HepG2 (cell line): ENCODE data around the gene SPTB. TPM values are rescaled to one million over a fixed set of nuclear protein-coding genes. Genes with fewer than 3 reads are reported as not detected.

Source experiments
- ARNT2 ChIP-seq: sonication (generic); formaldehyde crosslinking; IDR thresholded peaks from 2 replicates; pipeline ENCODE4 v1.8.0; 2022; ENCODE audit warnings: mild to moderate bottlenecking, low read depth, missing genetic modification reagents, moderate library complexity
- CEBPB ChIP-seq: IDR thresholded peaks from 2 replicates; pipeline ENCODE4 v1.6.1; 2011; ENCODE audit warnings: low read depth, low read length, improper control_type of control experiment, borderline replicate concordance
- FOXJ3 ChIP-seq: sonication (generic); formaldehyde crosslinking; IDR thresholded peaks from 2 replicates; pipeline ENCODE4 v1.4.0; 2020; ENCODE audit warnings: missing genetic modification reagents, mild to moderate bottlenecking, borderline replicate concordance
- HOXD1 ChIP-seq: sonication (generic); formaldehyde crosslinking; IDR thresholded peaks from 2 replicates; pipeline ENCODE4 v1.5.0; 2020; ENCODE audit warnings: missing genetic modification reagents
- MAFF ChIP-seq: IDR thresholded peaks from 2 replicates; pipeline ENCODE4 v1.6.1; 2011; ENCODE audit warnings: low read depth, low read length, improper control_type of control experiment
- MYC ChIP-seq: sonication (generic); formaldehyde crosslinking; IDR thresholded peaks from 2 replicates; pipeline ENCODE4 v1.9.0; 2021; ENCODE audit warnings: missing genetic modification reagents, borderline replicate concordance
- PHB2 ChIP-seq: fragments of 450-650 bp; IDR thresholded peaks from 2 replicates; pipeline ENCODE4 v1.6.1; 2018; ENCODE audit not compliant: partially characterized antibody
- RFX5 ChIP-seq: IDR thresholded peaks from 2 replicates; pipeline ENCODE4 v1.6.1; 2011; ENCODE audit warnings: low read depth, low read length, improper control_type of control experiment
- RORA ChIP-seq: sonication (generic); formaldehyde crosslinking; IDR thresholded peaks from 2 replicates; pipeline ENCODE4 v1.5.0; 2020; ENCODE audit warnings: mild to moderate bottlenecking, missing genetic modification reagents, moderate library complexity
- SALL2 ChIP-seq: sonication (generic); formaldehyde crosslinking; IDR thresholded peaks from 2 replicates; pipeline ENCODE4 v1.8.1; 2023; ENCODE audit warnings: mild to moderate bottlenecking, missing genetic modification reagents, inconsistent platforms
- TEAD3 ChIP-seq: optimal IDR thresholded peaks from 2 replicates; pipeline ENCODE3; 2016; ENCODE audit warnings: borderline replicate concordance
- THAP11 ChIP-seq: IDR thresholded peaks from 2 replicates; pipeline ENCODE4 v1.6.1; 2016; ENCODE audit warnings: missing biosample characterization, missing genetic modification reagents
- ZNF207 ChIP-seq: fragments of 450-650 bp; IDR thresholded peaks from 2 replicates; pipeline ENCODE4 v1.6.1; 2016; ENCODE audit warnings: antibody characterized with exemption, borderline replicate concordance
- ZNF570 ChIP-seq: sonication (generic); formaldehyde crosslinking; IDR thresholded peaks from 2 replicates; pipeline ENCODE4 v1.4.0; 2020; ENCODE audit warnings: mild to moderate bottlenecking, missing genetic modification reagents, borderline replicate concordance
- ZNF652 ChIP-seq: IDR thresholded peaks from 2 replicates; pipeline ENCODE4 v1.6.1; 2016; ENCODE audit warnings: low read depth, borderline replicate concordance
- polyA plus RNA-seq, 8 experiments: library from polyadenylated mRNA; depleted of rRNA in 3 of 8; stranded (reverse) in 7 of 8; unstranded in 1 of 8; fragments of >200 nt; fragmentation: Illumina TruSeq in 4 of 8; extraction: Trizol in 4 of 8; gene quantifications; 2 replicates each; pipeline versions ENCODE4 v1.2.1 to v1.2.3, GENCODE V29; 2011 to 2016; ENCODE audit warnings: low read depth in 4 of 8, missing spikeins in 1 of 8, mixed read lengths in 1 of 8; ENCODE audit not compliant: insufficient read depth in 1 of 8
- total RNA-seq, 5 experiments: library from RNA; depleted of rRNA; stranded (reverse); fragments of >200 nt; fragmentation: Illumina TruSeq; extraction: Trizol; gene quantifications; 2 replicates each; pipeline ENCODE4 v1.2.3, GENCODE V29; 2016; ENCODE audit warnings: low read depth in 1 of 5
- TF ChIP-seq, protein P1 (sequence below): sonication (generic); formaldehyde crosslinking; IDR thresholded peaks from 2 replicates; pipeline ENCODE4 v1.4.0; 2020; ENCODE audit warnings: mild to moderate bottlenecking, missing genetic modification reagents
- TF ChIP-seq, protein P2 (sequence below): sonication (generic); formaldehyde crosslinking; IDR thresholded peaks from 2 replicates; pipeline ENCODE4 v1.5.0; 2020; ENCODE audit warnings: mild to moderate bottlenecking, missing genetic modification reagents, borderline replicate concordance
- TF ChIP-seq, protein P3 (sequence below): sonication (generic); formaldehyde crosslinking; IDR thresholded peaks from 2 replicates; pipeline ENCODE4 v1.5.0; 2020; ENCODE audit warnings: mild to moderate bottlenecking, low read depth, missing genetic modification reagents, borderline replicate concordance
- TF ChIP-seq, protein P4 (sequence below): IDR thresholded peaks from 2 replicates; pipeline ENCODE4 v1.6.1; 2016
- TF ChIP-seq, protein P5 (sequence below): sonication (generic); formaldehyde crosslinking; IDR thresholded peaks from 2 replicates; pipeline ENCODE4; 2020; ENCODE audit warnings: missing genetic modification reagents, mild to moderate bottlenecking, borderline replicate concordance
- TF ChIP-seq, protein P6 (sequence below): sonication (generic); formaldehyde crosslinking; IDR thresholded peaks from 2 replicates; pipeline ENCODE4 v1.9.0; 2021; ENCODE audit warnings: missing genetic modification reagents, mild to moderate bottlenecking, borderline replicate concordance

Gene SPTB
- total and polyA plus RNA-seq, 2 of the 13 experiments (the other 11 are each of a cell fraction or from before 2014, with no cell fraction given): 0.01 to 0.02 TPM

DNA sequence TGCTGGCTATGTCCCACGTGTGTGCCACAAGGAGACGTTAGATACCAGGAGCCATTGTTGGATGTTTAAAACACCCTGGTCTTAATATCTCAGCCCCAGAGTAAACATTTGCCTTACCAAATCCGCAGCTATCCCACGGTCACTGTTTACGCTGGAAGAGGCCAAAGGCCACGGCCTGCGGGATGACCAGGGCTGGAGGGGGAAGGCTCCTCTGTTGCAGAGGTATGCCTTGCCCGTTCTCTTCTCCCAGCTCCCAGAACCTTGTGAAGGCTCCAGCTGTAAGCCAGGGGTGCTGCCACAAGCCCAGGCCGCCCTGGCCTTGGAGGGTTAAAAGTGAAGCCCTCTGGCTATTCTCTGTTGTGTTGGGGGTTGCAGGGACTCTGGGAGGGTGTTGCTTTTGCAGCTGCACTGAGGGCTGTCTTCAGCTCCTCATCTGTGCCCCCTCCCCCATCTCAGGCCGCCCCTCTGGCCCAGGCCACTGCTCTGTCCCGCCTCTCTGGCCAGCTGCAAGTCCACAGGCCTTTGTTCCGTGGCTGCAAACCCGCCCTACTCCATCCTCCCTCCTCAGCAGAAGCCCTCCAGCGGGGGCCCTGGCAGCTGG, 173.0 kb downstream of the SPTB start (continued):
- TF ChIP-seq, protein P1, sequence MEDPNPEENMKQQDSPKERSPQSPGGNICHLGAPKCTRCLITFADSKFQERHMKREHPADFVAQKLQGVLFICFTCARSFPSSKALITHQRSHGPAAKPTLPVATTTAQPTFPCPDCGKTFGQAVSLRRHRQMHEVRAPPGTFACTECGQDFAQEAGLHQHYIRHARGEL (CRISPR knock-in tag): no peak
- TF ChIP-seq HOXD1 (CRISPR knock-in tag) (no peak), ZNF652 (no peak), ZNF207 (no peak), ARNT2 (CRISPR knock-in tag) (peak; percentile 75; the same call in 1 of the 2 replicates), SALL2 (no peak), TEAD3 (CRISPR knock-in tag) (peak; percentile 51), FOXJ3 (peak; percentile 83; the same call in 1 of the 2 replicates), RFX5 (no peak), MAFF (no peak), PHB2 (no peak), CEBPB (no peak), THAP11 (CRISPR knock-in tag) (no peak; the same call in 1 of the 2 replicates), MYC (CRISPR knock-in tag) (peak; percentile 63; the same call in 1 of the 2 replicates), ZNF570 (CRISPR knock-in tag) (no peak), RORA (CRISPR knock-in tag) (no peak)
- TF ChIP-seq, protein P2, sequence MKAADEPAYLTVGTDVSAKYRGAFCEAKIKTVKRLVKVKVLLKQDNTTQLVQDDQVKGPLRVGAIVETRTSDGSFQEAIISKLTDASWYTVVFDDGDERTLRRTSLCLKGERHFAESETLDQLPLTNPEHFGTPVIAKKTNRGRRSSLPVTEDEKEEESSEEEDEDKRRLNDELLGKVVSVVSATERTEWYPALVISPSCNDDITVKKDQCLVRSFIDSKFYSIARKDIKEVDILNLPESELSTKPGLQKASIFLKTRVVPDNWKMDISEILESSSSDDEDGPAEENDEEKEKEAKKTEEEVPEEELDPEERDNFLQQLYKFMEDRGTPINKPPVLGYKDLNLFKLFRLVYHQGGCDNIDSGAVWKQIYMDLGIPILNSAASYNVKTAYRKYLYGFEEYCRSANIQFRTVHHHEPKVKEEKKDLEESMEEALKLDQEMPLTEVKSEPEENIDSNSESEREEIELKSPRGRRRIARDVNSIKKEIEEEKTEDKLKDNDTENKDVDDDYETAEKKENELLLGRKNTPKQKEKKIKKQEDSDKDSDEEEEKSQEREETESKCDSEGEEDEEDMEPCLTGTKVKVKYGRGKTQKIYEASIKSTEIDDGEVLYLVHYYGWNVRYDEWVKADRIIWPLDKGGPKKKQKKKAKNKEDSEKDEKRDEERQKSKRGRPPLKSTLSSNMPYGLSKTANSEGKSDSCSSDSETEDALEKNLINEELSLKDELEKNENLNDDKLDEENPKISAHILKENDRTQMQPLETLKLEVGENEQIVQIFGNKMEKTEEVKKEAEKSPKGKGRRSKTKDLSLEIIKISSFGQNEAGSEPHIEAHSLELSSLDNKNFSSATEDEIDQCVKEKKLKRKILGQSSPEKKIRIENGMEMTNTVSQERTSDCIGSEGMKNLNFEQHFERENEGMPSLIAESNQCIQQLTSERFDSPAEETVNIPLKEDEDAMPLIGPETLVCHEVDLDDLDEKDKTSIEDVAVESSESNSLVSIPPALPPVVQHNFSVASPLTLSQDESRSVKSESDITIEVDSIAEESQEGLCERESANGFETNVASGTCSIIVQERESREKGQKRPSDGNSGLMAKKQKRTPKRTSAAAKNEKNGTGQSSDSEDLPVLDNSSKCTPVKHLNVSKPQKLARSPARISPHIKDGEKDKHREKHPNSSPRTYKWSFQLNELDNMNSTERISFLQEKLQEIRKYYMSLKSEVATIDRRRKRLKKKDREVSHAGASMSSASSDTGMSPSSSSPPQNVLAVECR (CRISPR knock-in tag): peak; percentile 48; the same call in 1 of the 2 replicates
- TF ChIP-seq, protein P3, sequence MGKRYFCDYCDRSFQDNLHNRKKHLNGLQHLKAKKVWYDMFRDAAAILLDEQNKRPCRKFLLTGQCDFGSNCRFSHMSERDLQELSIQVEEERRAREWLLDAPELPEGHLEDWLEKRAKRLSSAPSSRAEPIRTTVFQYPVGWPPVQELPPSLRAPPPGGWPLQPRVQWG (CRISPR knock-in tag): no peak
- TF ChIP-seq, protein P4, sequence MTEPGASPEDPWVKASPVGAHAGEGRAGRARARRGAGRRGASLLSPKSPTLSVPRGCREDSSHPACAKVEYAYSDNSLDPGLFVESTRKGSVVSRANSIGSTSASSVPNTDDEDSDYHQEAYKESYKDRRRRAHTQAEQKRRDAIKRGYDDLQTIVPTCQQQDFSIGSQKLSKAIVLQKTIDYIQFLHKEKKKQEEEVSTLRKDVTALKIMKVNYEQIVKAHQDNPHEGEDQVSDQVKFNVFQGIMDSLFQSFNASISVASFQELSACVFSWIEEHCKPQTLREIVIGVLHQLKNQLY (CRISPR knock-in tag): peak; percentile 33
- TF ChIP-seq, protein P5, sequence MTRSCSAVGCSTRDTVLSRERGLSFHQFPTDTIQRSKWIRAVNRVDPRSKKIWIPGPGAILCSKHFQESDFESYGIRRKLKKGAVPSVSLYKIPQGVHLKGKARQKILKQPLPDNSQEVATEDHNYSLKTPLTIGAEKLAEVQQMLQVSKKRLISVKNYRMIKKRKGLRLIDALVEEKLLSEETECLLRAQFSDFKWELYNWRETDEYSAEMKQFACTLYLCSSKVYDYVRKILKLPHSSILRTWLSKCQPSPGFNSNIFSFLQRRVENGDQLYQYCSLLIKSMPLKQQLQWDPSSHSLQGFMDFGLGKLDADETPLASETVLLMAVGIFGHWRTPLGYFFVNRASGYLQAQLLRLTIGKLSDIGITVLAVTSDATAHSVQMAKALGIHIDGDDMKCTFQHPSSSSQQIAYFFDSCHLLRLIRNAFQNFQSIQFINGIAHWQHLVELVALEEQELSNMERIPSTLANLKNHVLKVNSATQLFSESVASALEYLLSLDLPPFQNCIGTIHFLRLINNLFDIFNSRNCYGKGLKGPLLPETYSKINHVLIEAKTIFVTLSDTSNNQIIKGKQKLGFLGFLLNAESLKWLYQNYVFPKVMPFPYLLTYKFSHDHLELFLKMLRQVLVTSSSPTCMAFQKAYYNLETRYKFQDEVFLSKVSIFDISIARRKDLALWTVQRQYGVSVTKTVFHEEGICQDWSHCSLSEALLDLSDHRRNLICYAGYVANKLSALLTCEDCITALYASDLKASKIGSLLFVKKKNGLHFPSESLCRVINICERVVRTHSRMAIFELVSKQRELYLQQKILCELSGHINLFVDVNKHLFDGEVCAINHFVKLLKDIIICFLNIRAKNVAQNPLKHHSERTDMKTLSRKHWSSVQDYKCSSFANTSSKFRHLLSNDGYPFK (CRISPR knock-in tag): 0 out of 2 replicates have a peak, but pooled peaks have one; percentile 27
- TF ChIP-seq, protein P6, sequence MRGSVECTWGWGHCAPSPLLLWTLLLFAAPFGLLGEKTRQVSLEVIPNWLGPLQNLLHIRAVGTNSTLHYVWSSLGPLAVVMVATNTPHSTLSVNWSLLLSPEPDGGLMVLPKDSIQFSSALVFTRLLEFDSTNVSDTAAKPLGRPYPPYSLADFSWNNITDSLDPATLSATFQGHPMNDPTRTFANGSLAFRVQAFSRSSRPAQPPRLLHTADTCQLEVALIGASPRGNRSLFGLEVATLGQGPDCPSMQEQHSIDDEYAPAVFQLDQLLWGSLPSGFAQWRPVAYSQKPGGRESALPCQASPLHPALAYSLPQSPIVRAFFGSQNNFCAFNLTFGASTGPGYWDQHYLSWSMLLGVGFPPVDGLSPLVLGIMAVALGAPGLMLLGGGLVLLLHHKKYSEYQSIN (CRISPR knock-in tag): no peak
